ENCODE data around the gene KLHL36. TPM values are rescaled to one million over a fixed set of nuclear protein-coding genes. Genes with fewer than 3 reads are reported as not detected.
"Not testable (repeated sequence)": the region's sequence is repeated elsewhere in the genome, so short reads cannot be mapped to it uniquely, and the experiment has no call there.

Gene KLHL36
- total RNA-seq, 6 experiments from 2014 or later, result 37.6 to 58.3 (median 40.7) TPM

DNA sequence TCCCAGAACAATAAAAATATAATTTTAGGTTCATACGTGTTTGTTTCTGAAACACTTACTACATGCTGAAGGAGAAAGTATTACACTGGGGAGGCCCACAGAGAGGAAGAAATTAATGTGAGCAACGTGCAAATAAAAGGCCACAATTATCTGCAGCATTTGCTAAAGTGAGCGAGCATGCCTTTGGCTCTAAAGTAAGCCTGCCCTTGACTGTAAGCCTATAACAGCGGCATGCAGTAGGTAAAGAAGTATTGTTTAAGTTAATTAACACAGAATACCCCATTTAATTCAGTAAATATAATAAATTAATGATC lies 17.2 kb upstream of the KLHL36 start:
- no peak for DNase-seq
- H3K27me3 Mint-ChIP-seq (ENCODE audit: insufficient read depth), result peaks cover 4% of the 10 kb centered on the region
- TF ChIP-seq, protein P1, sequence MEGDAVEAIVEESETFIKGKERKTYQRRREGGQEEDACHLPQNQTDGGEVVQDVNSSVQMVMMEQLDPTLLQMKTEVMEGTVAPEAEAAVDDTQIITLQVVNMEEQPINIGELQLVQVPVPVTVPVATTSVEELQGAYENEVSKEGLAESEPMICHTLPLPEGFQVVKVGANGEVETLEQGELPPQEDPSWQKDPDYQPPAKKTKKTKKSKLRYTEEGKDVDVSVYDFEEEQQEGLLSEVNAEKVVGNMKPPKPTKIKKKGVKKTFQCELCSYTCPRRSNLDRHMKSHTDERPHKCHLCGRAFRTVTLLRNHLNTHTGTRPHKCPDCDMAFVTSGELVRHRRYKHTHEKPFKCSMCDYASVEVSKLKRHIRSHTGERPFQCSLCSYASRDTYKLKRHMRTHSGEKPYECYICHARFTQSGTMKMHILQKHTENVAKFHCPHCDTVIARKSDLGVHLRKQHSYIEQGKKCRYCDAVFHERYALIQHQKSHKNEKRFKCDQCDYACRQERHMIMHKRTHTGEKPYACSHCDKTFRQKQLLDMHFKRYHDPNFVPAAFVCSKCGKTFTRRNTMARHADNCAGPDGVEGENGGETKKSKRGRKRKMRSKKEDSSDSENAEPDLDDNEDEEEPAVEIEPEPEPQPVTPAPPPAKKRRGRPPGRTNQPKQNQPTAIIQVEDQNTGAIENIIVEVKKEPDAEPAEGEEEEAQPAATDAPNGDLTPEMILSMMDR (IDR thresholded peaks at IDR 0.05), result no peak
- no peak overlapping the region for H3K4me3 Mint-ChIP-seq
- H3K36me3 Mint-ChIP-seq (ENCODE audit: low read depth), result no peaks in the 10 kb centered on the region
- no peaks in the 10 kb centered on the region for H3K9me3 Mint-ChIP-seq
- no peaks in the 10 kb centered on the region for H3K4me1 Mint-ChIP-seq (ENCODE audit: low read depth)
- H3K27ac Mint-ChIP-seq, result no peak overlapping the region

DNA sequence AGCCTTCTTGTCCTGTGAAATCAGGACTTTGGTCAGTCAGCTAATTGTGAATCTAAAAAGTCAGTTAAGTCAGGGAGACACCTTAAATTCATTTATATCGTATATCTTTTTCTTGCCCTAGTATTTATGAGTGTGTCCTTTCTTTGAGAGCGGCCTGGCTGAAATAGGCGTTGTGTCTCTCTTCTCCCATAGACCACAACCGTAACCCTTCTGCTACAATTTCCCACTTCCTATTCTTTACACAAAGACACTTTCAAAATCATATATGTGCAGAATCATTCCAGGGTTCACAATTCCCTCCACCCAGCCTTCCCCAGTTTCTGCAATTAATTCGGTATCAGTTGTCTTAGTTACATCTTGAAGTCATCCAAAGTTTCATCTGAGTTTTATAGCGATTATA lies 16.4 kb upstream of the KLHL36 start:
- TF ChIP-seq, protein P1 (IDR thresholded peaks at IDR 0.05), result no peak
- Mint-ChIP-seq H3K36me3 (ENCODE audit: low read depth) (no peaks in the 10 kb centered on the region), H3K27me3 (ENCODE audit: insufficient read depth) (peaks cover 4% of the 10 kb centered on the region), H3K4me1 (ENCODE audit: low read depth) (no peaks in the 10 kb centered on the region), H3K4me3 (no peak overlapping the region), H3K27ac (no peak overlapping the region), H3K9me3 (no peaks in the 10 kb centered on the region)
- DNase-seq, result no peak

DNA sequence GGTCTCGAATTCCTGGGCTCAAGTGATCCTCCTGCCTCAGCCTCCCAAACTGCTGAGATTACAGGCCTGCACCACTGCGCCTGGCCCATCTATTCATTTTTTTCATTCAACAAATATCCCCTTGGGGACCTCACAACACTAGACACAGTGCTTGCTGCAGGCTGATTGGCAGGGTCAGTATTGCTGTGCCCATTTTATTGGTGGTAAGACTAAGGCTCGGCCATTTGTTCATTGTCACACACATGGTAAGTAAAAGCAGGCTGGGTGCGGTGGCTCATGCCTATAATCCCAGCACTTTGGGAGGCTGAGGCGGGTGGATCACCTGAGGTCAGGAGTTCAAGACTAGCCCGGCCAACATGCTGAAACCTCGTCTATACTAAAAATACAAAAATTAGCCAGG lies 15.4 kb upstream of the KLHL36 start:
- H3K4me1 Mint-ChIP-seq (ENCODE audit: low read depth); H3K4me3 Mint-ChIP-seq; DNase-seq; H3K36me3 Mint-ChIP-seq (ENCODE audit: low read depth); H3K9me3 Mint-ChIP-seq; H3K27ac Mint-ChIP-seq; H3K27me3 Mint-ChIP-seq (ENCODE audit: insufficient read depth): not testable (repeated sequence)

DNA sequence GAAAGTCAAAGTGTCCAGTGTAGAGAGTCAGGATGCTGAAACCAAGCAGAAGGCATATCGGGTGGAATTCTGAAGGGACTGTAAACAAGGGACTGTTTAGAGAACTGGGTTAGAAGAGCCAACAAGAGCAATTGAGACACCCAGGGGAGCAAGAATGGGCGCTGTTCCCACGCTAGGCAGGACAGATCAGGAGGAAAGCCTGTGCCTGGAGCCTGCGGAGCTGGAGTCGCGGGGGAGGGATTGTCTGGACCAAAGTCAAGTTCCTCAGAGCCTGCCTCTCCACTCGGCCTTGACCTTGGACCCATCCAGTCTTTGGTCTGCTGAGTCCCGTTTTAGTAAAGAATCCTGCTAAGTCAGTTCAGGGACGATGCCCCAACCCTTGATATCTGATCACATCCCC lies 14.7 kb upstream of the KLHL36 start:
- no peak for DNase-seq
- Mint-ChIP-seq H3K9me3 (no peaks in the 10 kb centered on the region), H3K27me3 (ENCODE audit: insufficient read depth) (peaks cover 5% of the 10 kb centered on the region), H3K27ac (no peak overlapping the region), H3K36me3 (ENCODE audit: low read depth) (no peaks in the 10 kb centered on the region), H3K4me3 (no peak overlapping the region), H3K4me1 (ENCODE audit: low read depth) (no peaks in the 10 kb centered on the region)
- TF ChIP-seq, protein P1 (IDR thresholded peaks at IDR 0.05), result no peak

DNA sequence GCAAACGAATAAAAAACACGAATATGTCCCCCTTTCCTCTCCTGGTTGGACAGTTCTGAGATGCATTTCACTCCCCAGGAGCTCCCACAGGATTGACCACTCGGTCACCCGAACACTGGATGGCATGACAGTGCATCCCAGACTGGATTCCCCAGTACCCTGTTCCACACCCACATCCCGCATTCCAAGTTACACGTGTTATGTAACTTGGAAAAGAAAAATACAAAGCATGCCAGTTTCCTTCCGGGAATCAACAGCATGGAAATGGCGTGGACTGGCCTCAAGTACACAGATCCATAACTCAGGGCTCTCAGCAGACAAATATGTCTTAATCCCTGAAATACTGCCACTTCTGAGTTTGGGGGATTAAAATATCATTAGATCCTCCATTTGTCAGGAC lies 12.6 kb upstream of the KLHL36 start:
- peaks cover 4% of the 10 kb centered on the region; the same call in 1 of the 2 replicates for H3K4me1 Mint-ChIP-seq (ENCODE audit: low read depth)
- no peak overlapping the region for H3K4me3 Mint-ChIP-seq
- no peak for DNase-seq
- H3K27me3 Mint-ChIP-seq (ENCODE audit: insufficient read depth), result peaks cover 4% of the 10 kb centered on the region
- H3K9me3 Mint-ChIP-seq, result no peaks in the 10 kb centered on the region
- no peak overlapping the region for H3K27ac Mint-ChIP-seq
- H3K36me3 Mint-ChIP-seq (ENCODE audit: low read depth), result no peaks in the 10 kb centered on the region
- TF ChIP-seq, protein P1 (IDR thresholded peaks at IDR 0.05), result no peak

DNA sequence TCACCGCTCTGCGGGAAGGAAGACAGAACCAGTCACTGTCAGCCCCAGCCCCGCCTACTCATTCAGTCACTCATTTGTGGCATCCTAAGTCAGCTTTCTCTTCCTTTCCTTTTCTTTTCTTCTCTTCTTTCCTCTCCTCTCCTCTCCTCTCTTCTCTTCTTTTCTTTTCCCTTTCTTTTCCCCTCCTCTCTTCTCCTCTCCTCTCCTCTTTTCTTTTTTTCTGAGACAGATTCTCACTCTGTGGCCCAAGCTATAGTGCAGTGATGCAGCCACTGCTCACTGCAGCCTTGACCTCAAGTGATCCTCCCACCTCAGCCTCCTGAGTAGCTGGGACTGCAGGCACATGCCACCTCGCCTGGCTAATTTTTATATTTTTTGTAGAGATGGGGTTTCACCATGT lies 10.6 kb upstream of the KLHL36 start:
- Mint-ChIP-seq H3K4me1 (ENCODE audit: low read depth) (peaks cover 22% of the 10 kb centered on the region), H3K36me3 (ENCODE audit: low read depth) (no peaks in the 10 kb centered on the region), H3K27ac (no peak overlapping the region), H3K27me3 (ENCODE audit: insufficient read depth) (peaks cover 4% of the 10 kb centered on the region), H3K9me3 (no peaks in the 10 kb centered on the region), H3K4me3 (no peak overlapping the region)
- TF ChIP-seq, protein P1 (IDR thresholded peaks at IDR 0.05), result no peak
- DNase-seq, result no peak
